SIG-M5 treated with dmso at 0.1 percent for 504 hours (cell line): ENCODE data around the gene SESN3.
A peak's percentile ranks its signal among the peaks of the same experiment; 100 is the strongest.
"Not testable (repeated sequence)": the region's sequence is repeated elsewhere in the genome, so short reads cannot be mapped to it uniquely, and the experiment has no call there.

Experiments
- DNase-seq: peaks from one replicate; lab custom pipeline; 2025; ENCODE audit not compliant: unreplicated experiment; lab: John Stamatoyannopoulos, UW

The SESN3 gene, protein sequence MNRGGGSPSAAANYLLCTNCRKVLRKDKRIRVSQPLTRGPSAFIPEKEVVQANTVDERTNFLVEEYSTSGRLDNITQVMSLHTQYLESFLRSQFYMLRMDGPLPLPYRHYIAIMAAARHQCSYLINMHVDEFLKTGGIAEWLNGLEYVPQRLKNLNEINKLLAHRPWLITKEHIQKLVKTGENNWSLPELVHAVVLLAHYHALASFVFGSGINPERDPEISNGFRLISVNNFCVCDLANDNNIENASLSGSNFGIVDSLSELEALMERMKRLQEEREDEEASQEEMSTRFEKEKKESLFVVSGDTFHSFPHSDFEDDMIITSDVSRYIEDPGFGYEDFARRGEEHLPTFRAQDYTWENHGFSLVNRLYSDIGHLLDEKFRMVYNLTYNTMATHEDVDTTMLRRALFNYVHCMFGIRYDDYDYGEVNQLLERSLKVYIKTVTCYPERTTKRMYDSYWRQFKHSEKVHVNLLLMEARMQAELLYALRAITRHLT

DNA sequence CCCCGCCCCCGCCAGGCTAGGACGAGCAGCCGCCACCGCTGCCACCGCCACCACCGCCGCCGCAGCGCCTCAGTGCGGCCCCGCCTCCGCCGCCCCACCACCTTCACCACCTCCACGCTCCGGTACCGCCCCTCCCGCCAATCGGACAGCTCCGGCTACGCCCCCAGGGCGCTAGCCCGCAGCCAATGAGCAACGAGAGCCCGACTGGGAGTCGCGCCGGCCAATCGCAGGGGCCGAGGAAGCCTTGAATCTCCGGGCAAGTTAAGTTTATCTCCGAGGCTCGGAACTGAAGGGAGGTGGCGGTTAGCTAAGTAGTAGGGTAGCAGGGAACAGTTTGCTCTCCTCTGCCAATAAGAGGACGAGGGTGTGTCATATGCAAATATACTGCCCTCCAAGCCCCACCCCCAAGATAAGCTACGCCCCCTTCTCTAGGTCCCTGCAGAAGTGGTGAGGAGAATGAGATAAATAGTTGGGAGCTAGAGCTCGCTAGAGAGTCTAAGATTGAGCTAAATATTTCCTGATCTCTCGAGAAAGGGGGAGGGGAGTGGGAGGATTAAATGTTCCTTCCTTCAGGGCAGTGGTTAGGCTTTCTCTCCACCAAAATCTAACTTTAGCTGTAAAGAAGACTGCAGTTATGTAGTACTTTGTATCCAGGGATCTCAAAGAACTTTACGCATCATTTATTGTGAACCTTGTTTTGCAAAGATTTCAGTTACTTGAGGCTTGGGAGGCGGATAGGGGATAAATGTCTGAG is at the start of gene SESN3:
Gene SESN3 (minus strand): TSS at position 76 of the 754 bp plus-strand sequence. CDS start 342 bp downstream, outside the sequence.
- DNase-seq = peak; percentile 99

DNA sequence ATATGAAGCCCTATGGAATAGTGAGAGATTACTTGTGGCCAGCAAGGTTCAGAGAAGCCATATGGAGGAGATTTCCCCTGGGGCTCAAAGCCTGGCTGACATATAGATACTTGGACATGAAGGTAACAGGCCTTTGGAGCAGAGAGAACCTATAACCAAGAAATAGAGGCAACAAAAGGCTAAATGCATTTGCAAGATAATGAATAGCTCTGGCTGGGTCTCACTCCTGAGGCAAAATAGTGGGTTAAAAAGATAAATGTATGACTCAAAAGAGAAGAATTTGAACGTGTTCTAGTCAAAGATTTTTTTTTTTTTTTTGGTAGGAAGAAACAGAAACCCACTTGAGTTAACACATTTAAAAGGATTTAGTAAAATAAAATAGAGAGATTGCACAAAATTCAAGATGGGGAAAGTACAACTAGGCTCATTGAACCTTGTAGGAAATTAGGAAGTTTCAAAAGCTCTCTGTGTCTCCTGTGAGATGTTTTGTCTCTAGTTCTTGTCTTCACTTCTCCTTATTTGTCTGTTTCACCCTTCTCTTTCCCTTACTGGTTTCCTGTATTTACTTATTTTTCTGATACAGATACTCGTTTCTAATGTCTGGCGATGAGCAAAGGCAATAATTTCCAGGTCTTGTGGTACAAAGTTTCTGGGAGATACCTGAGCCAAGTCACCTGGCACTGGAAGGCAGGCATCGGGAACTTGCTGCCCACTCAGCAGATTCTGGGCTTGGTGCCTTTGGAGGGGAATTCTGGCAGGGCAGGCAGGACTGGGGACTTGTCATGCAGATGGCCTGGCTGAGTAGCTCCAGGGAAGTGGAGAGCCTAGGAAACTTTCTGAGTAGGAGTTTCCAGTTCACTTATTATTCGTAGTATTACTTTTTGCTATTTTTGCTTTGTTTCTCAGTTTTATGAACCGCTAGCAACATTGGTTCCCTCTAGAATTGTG is 49.2 kb upstream of the SESN3 start:
- DNase-seq = peak; percentile 81

DNA sequence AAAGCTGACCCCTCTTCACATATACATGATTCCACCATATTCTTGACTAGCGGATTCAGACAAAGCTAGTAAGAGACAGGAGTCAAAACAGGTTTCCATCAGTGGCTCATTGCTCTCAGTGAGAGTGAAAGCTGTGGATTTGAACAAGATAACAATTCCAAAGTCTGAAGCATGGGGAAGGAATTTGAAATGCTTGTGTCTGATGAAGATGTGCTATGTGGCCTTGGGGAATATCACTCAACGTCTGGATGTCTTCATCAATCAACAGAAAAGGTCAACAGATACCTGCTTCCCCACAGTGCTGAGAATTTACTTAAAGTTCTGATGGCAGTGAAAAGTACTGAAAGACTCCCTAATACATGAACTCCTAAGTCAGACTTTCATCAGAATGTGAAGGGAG is 46.9 kb upstream of the SESN3 start:
- no peak for DNase-seq

DNA sequence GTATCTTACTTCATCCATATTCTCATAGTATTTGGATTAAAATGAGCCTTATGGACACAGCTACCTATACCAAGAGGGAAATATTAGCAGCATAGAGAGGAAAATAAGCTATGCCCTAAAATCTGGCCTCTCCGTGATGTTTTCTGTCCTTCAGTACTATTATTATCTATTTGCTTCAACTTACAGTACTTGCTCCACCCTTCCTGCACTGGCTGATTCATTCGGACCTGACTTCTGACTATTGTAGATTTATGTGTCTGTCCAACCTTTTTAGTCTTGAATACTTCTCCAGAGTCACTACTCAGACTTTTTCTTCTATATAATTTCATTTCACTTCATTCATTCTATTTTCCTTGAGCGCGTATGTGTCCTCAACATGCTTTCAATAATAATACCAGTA is 45.1 kb upstream of the SESN3 start:
- no peak for DNase-seq

DNA sequence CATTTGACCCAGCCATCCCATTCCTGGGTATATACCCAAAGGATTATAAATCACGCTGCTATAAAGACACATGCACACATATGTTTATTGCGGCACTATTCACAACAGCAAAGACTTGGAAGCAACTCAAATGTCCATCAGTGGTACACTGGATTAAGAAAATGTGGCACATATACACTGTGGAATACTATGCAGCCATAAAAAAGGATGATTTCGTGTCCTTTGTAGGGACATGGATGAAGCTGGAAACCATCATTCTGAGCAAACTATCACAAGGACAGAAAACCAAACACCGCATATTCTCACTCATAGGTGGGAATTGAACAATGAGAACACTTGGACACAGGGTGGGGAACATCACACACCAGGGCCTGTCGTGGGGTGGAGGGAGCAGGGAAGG is 42.6 kb upstream of the SESN3 start:
- not testable (repeated sequence) for DNase-seq

DNA sequence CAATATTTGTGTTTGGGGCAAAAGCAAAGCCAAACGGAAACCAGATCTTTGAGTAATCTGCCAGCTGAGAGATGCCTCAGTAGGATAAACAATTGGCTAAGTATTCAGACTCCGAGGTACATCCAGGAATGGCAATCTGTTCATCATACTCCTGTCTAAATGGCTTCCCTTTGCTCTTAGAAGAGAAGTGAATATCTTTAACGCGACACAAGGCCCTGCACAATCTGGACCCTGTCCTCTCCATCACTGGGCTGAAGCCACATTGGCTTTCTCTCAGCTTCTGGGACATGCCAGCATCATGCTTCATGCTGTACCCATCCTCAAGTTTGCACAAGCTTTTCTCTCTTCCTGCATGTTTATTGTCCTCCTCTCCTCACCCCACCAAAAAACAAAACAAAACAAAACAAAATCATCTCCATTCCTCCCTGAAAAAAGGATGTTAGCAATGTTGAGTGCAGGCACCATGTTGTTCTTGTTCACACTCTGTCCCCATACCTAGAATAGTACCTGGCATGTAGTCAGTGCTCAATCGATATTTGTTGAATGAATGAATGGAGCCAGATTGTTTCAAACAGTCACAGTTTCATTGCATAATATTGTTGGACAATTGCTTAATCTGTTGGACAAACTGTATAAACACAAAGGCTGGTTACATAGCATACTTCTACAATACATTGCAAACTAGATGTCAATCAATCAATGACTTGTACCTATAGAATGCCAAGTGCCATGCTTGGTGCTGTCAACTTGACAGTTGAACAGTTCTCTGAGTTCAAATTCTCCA is 38.2 kb upstream of the SESN3 start:
- DNase-seq = no peak

DNA sequence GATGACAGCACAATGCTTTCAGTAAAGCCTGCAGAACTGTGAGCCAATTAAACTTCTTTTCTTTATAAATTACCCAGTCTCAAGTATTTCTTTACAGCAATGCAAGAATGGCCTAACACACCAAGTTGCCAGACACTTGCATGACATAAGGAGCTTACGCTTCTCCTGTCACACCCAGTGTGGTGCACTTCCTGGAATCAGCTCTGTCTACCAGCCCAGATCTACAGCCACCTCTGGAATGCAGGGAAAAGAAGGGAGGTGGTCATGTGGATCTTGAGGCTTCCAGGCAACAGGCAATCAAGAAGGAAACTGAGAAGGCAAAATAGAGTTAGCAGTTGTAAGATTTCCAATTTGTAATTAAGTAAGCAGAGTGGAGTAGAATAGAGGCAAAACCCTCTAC is 37.4 kb upstream of the SESN3 start:
- DNase-seq = no peak

DNA sequence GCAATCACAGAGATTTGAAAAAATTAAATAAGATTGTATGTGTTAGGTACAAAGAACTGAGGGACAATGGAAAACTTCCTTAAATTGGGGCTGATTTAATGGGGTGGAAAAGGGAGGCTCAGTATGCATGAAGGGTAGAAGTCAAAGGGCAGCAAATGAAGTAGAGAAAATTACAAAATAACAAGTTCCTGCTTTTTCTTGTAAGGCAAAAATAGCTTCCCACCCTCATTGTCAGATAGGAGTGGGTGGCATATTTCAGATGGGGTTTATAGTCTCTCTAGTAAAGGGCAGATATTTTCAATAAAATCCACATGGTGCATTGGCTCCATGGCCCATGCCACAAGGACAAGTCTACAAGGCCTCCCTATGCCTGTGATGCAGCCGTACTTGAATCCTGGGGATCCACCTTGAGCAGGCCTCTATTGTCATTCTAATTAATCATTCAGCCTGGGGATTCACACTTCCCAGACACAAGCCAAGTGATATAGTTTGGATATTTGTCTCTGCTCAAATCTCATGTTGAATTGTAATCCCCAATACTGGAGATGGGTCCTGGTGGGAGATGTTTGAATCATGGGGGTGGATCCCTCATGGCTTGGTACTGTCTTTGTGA is 36.7 kb upstream of the SESN3 start:
- peak; percentile 22 for DNase-seq

DNA sequence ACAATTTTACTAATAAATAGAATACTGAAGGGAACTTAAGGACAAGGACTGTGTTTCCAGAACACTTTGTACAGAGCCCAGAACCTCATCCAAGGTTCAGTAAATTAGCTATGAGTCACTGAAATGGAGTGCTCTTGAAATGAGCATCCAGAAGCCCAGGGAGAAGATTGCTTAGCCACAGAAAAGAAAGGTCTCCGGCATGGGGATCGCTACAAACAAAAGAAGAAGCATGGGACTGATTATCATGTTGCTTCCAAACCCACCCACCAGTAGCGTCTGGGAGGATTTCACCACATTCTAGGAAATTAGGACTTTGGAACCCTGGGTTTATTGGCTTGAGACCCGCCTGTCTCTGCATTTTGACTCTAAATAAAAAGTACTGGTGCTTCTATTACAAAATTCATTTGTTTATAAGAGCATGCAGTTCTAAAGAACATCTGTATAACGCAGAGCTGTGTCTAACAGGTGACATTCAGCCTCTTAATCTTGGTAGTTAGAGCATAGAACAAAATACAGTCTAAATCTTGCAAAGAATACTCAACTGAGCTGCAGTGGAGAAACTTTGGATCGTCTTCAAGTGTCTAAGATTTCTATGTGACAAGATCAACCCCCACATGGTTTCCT is 35.9 kb upstream of the SESN3 start:
- DNase-seq = no peak

DNA sequence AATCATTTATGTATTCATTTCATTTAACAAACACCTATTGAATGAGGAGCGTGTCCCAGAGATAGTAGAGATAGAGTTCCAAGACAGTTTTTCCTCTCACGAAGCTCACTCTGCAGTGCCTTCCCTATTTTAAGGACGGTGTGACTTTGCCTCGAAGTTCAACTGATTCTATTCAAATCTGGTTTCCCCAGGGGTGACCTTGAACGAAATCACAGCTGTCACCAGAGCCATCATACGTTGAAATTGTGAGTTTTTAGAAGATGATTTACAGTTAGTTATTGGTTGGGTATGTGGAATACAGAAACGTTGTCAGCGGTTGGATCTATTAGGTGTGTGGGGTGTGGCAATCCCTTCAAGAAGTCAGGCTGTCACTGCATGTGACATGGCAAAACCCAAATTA is 33.9 kb upstream of the SESN3 start:
- DNase-seq = no peak

DNA sequence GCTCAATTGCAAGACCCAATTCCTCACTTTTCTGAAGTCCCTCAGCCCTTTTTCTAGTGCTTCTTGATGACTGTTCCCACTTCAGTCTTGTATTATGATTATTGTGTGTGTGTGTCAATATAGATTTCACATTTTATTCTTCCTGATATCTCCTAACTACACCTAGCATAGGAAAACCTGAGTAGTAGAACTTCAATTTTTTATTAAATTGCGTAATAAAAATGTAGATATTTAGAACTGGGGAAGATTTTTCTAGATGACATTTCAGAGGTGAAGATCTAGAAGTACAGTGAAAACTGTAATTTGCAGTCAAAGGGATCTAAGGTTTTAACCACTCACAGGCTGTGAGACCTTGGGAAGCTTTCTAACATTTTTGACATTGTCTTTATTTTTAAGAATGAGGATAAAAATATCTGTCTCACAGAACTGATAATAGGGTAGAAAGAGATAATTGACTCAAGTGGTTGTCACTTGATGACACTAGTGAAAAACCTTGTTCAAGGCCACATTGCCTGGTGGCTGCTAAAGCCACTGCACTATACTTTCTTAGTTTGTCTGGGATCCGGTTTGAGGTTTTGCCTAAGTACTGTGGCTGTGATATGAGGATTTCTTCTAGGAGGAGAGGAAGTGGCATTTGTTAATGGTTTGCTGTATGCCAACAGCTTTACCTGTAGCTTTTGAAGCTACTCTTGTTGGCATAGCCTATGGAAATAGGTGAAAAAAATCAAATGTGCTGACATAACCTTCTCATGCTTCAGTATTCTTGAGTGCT is 32.2 kb upstream of the SESN3 start:
- DNase-seq = no peak

DNA sequence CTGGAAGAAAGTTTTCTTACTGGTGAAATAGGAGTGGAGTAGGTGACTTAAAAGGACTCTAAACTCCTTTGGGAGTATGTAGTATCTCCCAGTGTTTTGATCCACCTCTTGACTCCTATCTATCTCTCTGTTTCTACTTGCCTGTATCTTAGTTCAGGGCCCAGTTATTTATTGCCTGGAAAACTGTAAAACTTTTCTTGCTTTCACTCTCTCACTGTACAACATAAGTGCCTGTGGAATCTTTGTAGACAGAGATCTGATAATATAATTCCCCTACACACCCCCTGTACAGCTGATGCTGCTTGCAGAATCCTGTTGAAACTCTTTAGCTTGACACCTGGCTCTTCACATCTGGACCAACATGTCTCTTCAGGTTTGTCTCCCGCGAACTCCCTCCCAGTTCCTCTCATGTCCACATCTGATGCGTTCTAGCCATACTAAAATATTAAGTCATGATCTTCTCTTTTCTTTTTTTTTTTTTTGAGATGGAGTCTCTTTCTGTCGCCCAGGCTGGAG is 26.5 kb upstream of the SESN3 start:
- no peak for DNase-seq

DNA sequence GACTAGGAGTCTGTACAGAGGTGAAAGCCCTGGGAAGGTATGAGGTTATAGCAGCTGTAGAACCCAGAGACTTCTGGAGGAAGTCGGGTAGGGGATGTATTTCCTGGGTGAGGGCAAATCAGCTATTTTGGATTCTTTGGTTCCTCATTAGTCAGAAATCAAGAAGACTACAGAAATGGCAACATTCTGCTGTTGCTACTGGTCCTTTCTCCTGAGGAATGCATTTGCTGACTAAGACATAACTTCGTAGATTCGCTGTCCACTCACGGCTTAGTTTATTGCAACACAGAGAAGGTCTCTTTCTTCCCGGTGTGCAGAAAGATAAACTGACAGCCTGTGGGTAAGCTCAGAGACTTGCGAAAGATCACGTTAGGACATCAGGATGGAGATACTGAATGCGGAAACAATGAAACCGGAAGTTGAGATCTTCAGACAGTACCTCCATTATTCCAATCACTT is 25.3 kb upstream of the SESN3 start:
- DNase-seq = peak; percentile 94

DNA sequence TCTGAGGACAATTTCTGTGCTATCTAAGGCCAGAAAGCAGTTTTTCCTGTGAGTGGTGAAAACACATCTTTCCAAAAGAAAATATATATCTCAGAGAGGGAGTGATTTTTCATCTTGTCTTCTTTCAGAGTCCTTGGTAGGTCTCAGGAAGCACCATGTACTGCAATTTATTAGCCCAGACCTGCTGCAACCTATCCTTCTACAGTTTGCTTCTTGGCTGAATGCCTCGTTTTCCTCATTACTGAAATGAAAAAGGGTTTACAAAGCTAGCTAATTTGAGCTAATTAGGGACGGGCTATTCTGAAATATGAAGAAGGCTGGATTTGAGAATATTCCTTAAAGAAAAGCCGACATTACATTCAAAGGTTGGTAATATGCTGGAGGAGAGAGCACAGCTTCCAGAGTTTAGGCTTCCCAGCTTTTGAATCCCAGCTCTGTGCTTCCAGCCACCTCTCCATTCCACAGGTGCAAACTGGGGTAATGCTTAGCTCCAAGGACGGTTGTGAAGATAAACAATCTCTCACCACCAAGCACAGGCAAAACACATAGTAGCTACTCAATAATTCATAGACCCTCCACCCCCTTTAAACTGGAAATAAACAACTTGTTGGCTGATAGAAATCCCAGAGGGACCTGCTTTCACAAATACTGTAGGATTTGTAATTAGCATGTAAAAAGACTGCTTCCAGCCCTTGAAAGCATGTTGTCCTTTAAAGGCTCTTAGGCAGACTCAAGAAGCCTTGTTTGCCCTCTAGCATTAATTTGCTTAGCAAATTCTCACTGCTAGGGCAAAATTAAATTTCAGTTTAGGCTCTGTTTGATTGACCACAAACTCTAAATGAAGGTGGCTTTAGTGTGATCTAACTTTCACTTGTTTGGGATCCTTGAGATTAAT is 24.5 kb upstream of the SESN3 start:
- no peak for DNase-seq

DNA sequence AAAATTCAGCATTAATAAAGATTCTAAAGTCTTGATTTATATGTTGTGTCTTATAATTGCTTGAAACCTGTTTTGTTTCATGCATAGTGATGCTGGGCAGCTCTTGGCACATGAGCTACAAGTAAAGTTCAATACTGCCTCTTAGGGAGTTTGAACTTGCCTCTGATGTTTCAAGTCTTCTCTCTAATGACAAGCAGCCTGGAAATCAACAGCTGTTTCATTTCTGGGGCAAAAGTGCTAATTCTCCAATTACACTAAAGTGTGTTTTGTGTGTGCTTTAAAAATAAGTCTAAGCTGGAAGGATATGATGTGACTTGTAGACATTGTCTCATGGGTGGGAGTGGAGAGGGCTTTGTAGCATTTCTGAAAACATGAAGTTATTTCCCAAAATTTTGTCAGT is 23.7 kb upstream of the SESN3 start:
- no peak for DNase-seq

DNA sequence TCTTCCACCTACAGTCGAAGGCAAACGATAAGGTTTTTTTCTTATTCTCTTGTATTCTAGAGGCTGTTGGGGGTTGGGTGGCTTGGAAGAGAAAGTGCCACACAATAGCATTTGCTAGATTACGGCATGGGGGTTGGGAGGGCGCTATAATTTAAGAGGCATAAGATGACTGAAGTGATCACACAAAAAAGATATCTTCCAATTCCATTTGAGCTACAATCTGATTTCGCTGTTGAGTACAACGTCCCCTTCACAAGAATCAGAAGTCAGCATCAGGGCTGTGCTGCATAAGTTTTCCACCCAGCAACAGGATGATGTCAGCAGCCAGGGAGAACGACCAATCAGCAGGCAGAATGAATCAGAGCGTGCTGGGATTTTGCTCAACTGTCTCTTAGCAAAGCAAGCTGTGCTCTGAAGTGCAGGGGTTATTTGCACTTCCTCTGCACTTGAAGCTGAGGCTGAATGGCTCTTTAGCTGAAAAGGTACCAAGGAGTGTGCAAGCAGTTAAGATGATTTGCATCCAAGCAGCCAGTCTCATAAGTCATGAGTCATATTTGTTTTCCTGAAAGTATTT is 23.2 kb upstream of the SESN3 start:
- DNase-seq = peak; percentile 93

DNA sequence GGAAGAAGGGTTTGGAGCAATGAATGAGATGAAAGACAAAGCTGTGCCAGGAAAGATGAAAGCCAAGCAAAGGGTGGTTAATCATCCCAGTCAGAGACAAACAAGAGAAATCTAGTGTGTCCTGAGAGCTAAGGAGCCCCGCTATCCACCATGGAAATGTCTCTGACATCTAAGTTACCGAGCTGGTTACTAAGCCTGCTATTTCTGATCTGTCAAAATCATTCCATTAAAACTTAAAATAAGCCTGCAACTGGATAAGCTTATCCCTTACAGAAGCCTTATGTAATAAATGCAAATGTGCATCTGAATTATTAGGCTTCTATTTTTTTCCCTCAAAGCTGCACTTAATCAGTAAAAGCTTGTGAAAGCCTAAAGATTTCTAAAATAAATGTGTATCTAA is 22.1 kb upstream of the SESN3 start:
- no peak for DNase-seq
